ENCODE results near the gene NKX6-2.

DNA sequence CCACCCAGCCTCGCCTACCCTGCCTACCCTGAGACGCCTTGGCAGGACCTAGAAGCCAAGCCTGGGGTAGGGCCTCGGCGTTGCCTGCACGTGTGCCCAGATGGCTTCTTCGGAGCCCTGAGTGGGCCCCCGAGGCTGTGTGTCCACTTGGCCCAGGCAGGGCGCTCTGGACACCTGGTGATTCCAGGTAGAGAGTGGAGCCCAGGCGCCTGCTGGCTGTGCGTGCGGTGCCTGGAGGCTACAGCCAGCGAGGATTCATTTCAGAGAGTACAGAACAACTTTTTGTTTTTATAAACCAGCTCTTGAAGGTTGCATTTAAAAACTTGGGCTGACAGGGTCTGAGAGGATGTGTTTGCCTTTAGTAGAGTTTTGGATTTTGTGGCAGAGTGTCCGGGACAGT is 40.0 kb downstream of the NKX6-2 start:
- TF ChIP-seq CTCF (IDR thresholded peaks at IDR 0.05; ENCODE audit: low read depth, low read length, poor library complexity, severe bottlenecking) (no peak), EZH2phosphoT487 (IDR thresholded peaks at IDR 0.05; ENCODE audit: borderline replicate concordance, low read length) (no peak)

Measured in DOHH2 (cell line).